Measurements from ENCODE around the gene NAA16.

GRCh38 chr13:41419206-41419605 lies 108.1 kb downstream of the NAA16 start:
- TF ChIP-seq CTCF (IDR thresholded peaks at IDR 0.05) (no peak), POLR2A (IDR thresholded peaks at IDR 0.05) (no peak), EP300 (IDR thresholded peaks at IDR 0.05) (no peak)
